ENCODE data around the gene SPI1.

DNA sequence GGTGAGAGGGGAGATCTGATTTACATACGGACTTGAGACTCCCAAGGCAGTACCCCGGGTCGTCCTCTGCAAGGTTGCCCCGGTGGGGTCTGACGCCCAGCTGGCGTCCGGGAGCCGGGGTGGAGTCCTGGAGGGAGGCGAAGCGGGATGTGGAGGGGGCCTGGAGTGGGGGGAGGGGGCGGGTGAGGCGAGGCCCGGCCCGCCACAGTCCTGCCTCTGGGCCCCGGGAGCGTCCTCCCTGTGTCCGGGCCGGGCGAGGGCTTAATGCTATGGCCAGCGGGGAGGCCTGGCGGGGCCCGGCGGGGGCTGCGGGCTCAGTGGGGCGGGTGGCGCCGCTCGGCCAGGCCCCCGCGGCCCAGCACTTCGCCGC is 23.4 kb downstream of the SPI1 start:
- TF ChIP-seq, protein P1, sequence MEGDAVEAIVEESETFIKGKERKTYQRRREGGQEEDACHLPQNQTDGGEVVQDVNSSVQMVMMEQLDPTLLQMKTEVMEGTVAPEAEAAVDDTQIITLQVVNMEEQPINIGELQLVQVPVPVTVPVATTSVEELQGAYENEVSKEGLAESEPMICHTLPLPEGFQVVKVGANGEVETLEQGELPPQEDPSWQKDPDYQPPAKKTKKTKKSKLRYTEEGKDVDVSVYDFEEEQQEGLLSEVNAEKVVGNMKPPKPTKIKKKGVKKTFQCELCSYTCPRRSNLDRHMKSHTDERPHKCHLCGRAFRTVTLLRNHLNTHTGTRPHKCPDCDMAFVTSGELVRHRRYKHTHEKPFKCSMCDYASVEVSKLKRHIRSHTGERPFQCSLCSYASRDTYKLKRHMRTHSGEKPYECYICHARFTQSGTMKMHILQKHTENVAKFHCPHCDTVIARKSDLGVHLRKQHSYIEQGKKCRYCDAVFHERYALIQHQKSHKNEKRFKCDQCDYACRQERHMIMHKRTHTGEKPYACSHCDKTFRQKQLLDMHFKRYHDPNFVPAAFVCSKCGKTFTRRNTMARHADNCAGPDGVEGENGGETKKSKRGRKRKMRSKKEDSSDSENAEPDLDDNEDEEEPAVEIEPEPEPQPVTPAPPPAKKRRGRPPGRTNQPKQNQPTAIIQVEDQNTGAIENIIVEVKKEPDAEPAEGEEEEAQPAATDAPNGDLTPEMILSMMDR (IDR thresholded peaks at IDR 0.05; ENCODE audit: poor library complexity): no peak
- TF ChIP-seq EZH2 (IDR thresholded peaks at IDR 0.05; ENCODE audit: borderline replicate concordance) (no peak), EZH2phosphoT487 (IDR thresholded peaks at IDR 0.05; ENCODE audit: low read depth, severe bottlenecking, unreplicated experiment) (no peak)
